NCI-H2227 (cell line): ENCODE results near the gene ZNF473.
"Not testable (repeated sequence)": the region's sequence is repeated elsewhere in the genome, so short reads cannot be mapped to it uniquely, and the experiment has no call there.

ENCODE experiments used
- DNase-seq: peaks from one replicate; lab custom pipeline; 2025; ENCODE audit not compliant: unreplicated experiment; lab: John Stamatoyannopoulos, UW

Gene ZNF473

DNA sequence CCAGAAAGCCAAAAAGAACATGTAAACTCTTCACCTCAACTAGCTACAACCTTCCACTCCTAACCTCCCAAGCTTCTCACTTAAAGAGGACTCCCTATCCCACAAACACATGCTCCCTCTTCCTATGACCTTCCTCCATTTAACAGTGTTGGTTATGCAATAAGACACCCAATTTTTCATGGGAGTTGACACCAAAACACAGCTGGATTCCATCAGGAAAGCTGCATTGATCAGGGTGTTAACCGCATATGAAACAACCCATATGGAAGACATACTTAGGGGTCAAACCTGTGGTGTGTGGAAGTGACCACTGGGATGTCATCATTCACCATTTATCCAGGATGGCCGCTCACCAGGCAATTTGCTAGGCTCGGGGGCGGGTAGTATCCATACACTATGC, 21.9 kb downstream of the ZNF473 start:
- DNase-seq = no peak

DNA sequence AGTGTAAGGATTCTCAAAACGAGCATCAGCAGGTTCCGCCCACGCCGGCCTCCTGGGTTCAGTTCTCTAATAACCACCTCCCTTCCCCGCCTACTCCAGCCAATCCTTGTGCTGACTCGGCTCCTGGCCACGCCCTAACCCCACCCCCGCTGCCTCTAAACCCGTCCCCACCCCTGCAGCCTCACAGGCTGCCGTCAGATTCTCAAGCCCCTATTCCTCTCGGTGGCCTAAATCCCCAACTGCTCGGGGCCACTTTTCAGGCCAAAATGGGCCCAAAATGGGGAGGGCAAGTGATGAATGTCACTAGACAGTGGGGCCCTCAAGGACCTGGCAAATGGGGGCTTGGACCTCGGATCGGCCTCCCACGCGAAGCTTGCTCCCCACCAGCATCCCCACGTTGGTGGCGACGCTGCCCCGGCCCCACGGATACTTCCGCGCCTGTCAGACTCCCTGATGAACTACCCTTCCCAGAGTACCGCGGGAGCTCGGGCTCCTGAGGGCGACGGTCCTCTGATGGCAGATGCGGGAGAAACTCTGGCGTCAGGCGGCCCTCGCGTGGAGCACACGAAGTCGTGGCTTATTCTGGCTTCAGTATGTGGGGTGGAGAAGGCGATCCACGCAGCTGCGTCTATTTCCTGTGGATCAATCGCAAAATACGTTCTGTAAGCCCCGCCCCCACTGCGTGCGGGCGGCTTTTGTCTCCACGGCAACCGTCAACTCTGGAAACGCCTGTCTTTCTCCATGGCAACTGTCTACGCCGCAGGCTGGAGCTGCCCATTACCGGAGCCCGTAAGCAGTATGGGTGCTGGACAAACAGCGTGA, 24.8 kb downstream of the ZNF473 start:
- DNase-seq = peak; percentile 85

DNA sequence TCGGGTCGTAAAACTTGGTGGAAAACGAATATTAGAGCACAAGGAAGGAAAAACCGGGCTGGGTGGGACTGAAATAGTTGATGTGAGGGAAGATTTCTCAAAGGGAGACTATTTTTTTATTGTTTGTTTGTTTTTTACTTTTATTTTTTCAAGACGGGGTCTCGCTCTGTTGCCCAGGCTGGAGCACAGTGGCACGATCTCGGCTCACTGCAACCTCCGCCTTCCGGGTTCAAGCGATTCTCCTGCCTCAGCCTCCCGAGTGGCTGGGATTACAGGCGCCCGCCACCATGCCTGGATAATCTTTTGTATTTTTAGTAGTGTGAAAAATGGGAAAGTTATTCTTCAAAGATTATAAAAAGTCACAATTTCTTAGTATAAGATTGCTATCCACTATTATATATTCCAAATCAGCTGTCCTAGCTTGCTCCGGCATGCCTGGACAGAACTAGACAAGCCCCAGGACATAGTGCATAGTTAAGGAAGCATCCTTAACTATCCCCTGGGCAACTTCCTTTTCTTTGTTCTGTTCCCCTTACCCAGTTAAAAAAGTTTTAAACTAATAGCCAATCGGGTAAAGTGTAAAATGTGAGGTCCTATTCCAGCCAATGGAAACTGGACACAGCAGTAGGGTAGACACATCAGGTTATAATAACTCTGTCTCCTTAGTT, 25.6 kb downstream of the ZNF473 start:
- DNase-seq = not testable (repeated sequence)

GRCh38 chr19:50051964-50052363, 26.2 kb downstream of the ZNF473 start:
- no peak for DNase-seq

DNA sequence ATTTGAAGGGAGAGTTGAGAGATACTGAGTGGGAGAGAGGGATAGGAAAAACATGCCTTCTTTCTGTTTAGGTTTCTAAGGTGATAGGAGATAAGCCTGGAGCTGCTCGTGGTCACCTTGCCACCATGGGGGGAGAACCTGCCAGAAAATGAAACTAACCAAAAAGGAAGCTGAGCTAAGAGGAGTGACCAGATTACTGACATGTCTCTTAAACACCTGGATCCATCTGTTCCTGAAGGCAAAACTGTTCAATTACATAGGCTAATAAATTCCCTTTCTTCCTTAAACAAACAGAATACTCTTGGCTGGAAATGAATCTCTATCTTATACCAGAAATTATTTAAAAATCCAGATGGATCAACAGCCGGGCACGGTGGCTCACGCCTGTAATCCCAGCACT, 27.3 kb downstream of the ZNF473 start:
- no peak for DNase-seq

- no peak for DNase-seq
Measured at GRCh38 chr19:50058425-50058824, 32.6 kb downstream of the ZNF473 start.

GRCh38 chr19:50059045-50059444, 33.2 kb downstream of the ZNF473 start:
- no peak for DNase-seq

- DNase-seq = no peak
Measured at GRCh38 chr19:50060107-50060506, 34.3 kb downstream of the ZNF473 start.

- no peak for DNase-seq
Measured at GRCh38 chr19:50061650-50062049, 35.8 kb downstream of the ZNF473 start.

GRCh38 chr19:50065938-50066337, 40.1 kb downstream of the ZNF473 start:
- DNase-seq = no peak

DNA sequence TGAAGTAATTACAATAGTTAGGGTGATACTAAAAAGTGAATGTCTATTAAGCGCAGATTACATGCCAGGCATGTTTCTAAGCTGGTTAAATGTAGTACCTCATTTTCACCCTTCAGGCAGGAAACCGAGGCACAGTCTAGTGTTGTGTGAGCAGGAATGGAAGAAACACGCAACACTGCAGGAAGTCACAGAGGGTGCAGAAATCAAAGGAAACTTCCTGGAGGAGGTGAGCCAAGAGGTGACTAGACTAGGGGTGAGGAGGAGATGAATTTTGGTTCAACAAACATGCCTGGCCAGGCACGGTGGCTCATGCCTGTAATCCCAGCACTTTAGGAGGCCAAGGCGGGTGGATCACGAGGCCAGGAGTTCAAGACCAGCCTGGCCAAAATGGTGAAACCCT, 41.8 kb downstream of the ZNF473 start:
- no peak for DNase-seq

DNA sequence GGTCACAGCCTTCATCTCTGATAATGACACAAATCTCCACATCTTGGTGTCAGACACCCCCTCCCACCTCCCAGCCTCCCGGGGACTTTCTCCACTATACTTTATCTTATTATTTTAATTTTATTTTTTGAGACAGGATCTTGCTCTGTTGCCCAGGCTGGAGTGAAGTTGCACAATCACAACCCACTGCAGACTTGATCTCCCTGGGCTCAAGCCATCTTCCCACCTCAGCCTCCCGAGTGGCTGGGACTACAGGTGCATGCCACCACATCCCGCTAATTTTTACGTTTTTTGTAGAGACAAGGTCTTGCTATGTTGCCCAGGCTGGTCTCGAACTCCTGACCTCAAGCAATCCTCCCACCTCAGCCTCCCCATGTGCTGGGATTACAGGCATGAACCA, 42.6 kb downstream of the ZNF473 start:
- DNase-seq = not testable (repeated sequence)

- not testable (repeated sequence) for DNase-seq
Measured at GRCh38 chr19:50075076-50075475, 49.3 kb downstream of the ZNF473 start.

GRCh38 chr19:50075644-50076372, 50.0 kb downstream of the ZNF473 start:
- not testable (repeated sequence) for DNase-seq

- not testable (repeated sequence) for DNase-seq
Measured at GRCh38 chr19:50076581-50077355, 51.0 kb downstream of the ZNF473 start.

DNA sequence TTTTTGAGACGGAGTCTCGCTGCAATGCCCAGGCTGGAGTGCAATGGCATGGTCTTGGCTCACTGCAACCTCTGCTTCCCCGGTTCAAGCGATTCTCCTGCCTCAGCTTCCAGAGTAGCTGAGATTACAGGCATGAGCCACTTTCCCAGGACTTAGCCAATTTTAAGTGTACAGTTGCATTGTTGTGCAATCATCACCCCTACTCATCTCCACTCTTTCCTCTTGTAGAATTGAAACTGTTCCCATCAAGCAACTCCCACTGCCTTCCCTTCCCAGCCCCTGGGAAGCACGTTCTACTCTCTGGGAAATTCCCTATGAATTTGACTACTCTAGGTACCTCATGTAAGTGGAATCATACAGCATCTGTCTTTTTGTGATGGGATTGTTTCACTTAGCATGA, 53.2 kb downstream of the ZNF473 start:
- DNase-seq = not testable (repeated sequence)

GRCh38 chr19:50084440-50084839, 58.6 kb downstream of the ZNF473 start:
- not testable (repeated sequence) for DNase-seq

GRCh38 chr19:50087153-50087552, 61.3 kb downstream of the ZNF473 start:
- DNase-seq = not testable (repeated sequence)

DNA sequence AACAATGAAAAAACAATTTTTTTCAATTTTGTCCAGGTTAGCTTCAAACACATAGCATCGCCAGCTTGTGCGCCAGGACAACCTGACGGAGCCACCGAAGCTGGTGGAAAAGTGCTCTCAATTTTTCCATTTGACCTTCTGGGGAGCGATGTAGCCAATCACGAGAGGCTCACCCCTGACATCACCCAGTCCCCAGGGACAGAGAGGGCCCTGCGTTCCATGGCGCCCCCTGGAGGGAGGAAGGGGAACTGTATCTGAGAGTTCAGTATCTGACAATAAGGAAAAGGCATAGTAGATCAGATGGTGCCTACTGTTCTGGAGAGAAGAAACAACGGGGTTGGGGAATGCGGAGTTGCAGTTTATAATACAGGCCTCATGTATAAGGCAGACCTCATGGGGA, 64.9 kb downstream of the ZNF473 start:
- not testable (repeated sequence) for DNase-seq

- DNase-seq = not testable (repeated sequence)
Measured at GRCh38 chr19:50091786-50092185, 66.0 kb downstream of the ZNF473 start.

DNA sequence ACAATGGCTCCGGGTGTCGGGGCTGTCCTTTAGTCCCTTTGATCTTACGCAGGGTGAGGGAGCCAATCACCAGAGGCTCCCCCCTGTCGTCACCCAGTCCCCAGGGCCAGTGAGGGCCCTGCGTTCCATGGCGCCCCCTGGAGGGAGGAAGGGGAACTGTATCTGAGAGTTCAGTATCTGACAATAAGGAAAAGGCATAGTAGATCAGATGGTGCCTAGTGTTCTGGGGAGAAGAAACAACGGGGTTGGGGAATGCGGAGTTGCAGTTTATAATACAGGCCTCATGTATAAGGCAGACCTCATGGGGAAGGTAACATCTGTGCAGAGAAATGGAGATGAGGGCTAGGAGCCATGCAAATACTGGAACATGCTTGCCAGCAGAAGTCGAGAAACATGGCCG, 66.8 kb downstream of the ZNF473 start:
- DNase-seq = not testable (repeated sequence)
